ENCODE data around the gene PARD3B. TPM values are rescaled to one million over a fixed set of nuclear protein-coding genes. Genes with fewer than 3 reads are reported as not detected.

PARD3B gene
- total RNA-seq, 1 donor from 2014 or later: 4.3 TPM

- ATAC-seq: no peak
Measured at GRCh38 chr2:204971206-204971907, 426.1 kb downstream of the PARD3B start.

DNA sequence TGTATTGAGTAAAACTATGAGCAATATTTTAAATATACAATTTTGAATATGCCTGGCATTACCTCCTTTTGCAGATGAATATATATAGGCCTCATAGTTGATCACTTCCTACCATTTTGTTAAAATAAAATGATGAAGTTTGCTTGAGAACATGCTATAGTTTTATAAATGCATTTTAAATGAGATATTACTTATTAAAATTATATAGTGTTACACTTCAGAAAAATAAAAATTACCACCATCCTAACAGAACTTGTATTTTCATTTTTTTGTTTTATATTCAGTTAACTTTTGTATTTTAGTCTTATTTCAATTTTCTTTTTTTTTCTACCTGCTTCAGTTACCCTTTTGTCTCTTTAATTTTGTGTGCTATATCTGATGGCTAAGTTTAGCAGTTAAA lies 426.9 kb downstream of the PARD3B start:
- no peak for ATAC-seq

- no peak for ATAC-seq
Measured at GRCh38 chr2:204972606-204973336, 427.5 kb downstream of the PARD3B start.

DNA sequence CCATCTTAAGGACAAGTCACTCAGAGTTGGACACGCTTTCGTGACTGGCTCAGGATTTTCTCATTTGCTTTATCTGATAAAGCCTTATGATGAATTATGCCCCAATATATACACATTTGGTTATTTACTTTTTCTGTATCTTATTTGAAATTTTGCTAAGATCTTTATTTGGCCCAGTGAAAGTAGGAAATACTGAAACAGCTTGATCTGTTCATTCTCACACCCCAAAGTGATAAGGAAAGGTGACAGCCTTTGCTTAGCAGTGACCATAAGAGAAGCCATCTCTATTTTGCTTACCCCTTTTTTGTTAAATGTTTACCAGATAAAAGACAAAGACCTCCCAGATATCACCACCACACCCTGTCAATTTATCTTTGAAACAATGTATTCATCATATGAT lies 428.3 kb downstream of the PARD3B start:
- ATAC-seq: no peak

- no peak for ATAC-seq
Measured at GRCh38 chr2:204974487-204974886, 429.2 kb downstream of the PARD3B start.

GRCh38 chr2:204977914-204978313 lies 432.6 kb downstream of the PARD3B start:
- ATAC-seq: no peak

GRCh38 chr2:204982303-204982702 lies 437.0 kb downstream of the PARD3B start:
- no peak for ATAC-seq

DNA sequence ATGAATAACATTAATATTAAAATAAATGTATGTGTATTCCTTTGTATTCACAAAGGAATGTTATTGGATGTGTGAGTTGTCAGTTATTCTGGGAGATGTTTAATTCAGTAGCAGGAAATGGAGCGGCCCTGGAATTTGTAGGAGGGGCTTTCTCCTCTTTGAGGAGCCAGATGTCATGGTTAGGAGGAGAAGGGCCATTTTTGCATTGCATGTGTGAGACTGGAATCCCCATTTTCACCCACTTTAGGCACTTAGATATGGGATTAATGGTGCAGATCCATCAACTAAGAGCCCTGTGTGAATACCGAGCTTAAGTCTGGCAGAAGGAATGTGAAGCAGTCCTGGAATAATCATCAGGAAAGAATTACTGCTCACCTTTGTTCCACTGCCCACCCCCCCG lies 439.2 kb downstream of the PARD3B start:
- no peak for ATAC-seq

DNA sequence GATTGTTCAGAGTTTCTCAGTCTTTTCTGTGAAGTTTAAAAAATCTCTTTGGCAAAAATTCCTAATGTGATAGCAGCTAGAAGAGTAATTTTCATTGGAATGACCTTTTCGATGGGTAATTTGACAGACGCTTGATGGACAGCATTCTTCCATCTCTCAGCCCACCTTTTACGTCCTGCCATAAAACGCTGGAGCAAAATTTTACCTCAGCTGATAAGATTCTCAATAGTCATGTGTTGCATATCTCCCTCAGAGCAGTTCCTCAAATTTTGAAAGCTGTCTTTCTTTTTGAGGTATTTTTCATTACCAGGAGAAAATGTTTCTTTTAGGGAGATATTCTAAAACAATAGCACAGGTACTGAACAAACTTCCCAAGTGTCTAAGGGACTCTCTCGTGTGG lies 441.4 kb downstream of the PARD3B start:
- no peak for ATAC-seq

- ATAC-seq: no peak
Measured at GRCh38 chr2:204988836-204989235, 443.6 kb downstream of the PARD3B start.

DNA sequence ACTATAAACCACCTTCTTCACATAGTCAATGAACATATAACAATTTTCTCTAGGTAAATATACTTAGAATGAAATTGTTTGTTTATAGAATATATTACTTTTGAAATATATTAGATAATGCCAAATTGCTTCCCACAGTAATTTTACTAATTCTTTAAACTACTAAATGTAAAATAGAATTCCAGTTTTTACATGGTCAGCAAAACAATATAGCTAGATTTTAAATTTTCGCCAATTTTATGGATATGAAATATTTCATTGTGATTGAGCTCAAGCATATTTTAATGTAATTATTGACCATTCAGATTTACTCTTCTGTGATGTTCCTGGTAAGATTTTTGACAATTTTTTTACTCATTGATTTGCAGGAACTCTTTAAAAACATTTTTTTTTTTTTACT lies 444.6 kb downstream of the PARD3B start:
- no peak for ATAC-seq

GRCh38 chr2:205001300-205001966 lies 456.2 kb downstream of the PARD3B start:
- no peak for ATAC-seq

GRCh38 chr2:205002390-205002789 lies 457.1 kb downstream of the PARD3B start:
- ATAC-seq: no peak

GRCh38 chr2:205003288-205003687 lies 458.0 kb downstream of the PARD3B start:
- ATAC-seq: no peak

- ATAC-seq: no peak
Measured at GRCh38 chr2:205010196-205010595, 464.9 kb downstream of the PARD3B start.

DNA sequence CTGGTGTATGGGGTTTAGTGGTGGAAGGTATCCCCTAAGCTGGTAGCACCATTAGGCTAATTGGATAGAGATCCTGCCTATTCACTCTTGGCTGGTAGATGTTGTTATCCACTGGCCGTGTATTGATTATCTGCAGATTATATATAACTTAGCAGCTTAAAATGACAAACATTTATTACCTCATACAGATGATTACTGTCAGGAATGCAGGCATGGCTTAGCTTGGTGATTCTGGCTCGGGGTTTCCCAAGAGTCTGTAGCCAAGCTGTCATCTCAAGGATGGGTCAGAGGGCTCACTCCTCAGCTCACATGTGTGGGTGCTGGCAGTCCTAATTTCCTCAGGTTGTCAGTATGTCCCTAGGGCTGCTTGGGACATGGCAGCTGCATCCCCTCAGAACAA lies 465.8 kb downstream of the PARD3B start:
- ATAC-seq: no peak

GRCh38 chr2:205012961-205013360 lies 467.7 kb downstream of the PARD3B start:
- no peak for ATAC-seq

GRCh38 chr2:205013586-205013985 lies 468.3 kb downstream of the PARD3B start:
- ATAC-seq: no peak

DNA sequence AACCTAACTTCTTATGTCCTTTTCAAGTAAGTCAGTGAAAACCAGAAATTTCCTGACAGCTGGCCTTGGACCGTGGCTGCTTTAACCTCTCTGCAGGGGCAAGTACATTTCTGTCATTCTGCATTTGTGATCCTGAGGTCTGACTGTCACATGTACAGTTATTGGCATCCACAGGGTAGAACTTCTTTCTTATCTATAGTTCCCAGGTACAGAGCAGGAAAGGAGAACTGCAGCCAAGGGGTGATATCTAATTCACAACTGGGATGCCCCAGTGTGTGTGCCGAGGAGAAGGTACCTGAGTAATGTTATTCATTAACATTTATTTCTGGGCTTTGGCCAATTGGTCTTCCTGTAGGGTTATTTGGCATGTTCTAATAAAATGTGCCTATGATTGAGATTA lies 468.9 kb downstream of the PARD3B start:
- ATAC-seq: no peak

GRCh38 chr2:205017381-205017780 lies 472.1 kb downstream of the PARD3B start:
- ATAC-seq: no peak

- no peak for ATAC-seq
Measured at GRCh38 chr2:205017912-205018311, 472.6 kb downstream of the PARD3B start.

- ATAC-seq: no peak
Measured at GRCh38 chr2:205020673-205021072, 475.4 kb downstream of the PARD3B start.

- ATAC-seq: no peak
Measured at GRCh38 chr2:205022841-205023240, 477.6 kb downstream of the PARD3B start.

Data from esophagus mucosa (tissue), 1 donor.